Left forelimb (tissue), 1 donor: ENCODE data around the gene CELF2.
"Not testable (repeated sequence)": the region's sequence is repeated elsewhere in the genome, so short reads cannot be mapped to it uniquely, and the experiment has no call there.

Source experiments
- DNase-seq: peaks from one replicate; pipeline ENCODE4 v3.0.0-alpha.2; 2018; ENCODE audit warnings: low spot score

CELF2 gene

GRCh38 chr10:11353006-11353896 is 335.6 kb downstream of the CELF2 start:
- no peak for DNase-seq

DNA sequence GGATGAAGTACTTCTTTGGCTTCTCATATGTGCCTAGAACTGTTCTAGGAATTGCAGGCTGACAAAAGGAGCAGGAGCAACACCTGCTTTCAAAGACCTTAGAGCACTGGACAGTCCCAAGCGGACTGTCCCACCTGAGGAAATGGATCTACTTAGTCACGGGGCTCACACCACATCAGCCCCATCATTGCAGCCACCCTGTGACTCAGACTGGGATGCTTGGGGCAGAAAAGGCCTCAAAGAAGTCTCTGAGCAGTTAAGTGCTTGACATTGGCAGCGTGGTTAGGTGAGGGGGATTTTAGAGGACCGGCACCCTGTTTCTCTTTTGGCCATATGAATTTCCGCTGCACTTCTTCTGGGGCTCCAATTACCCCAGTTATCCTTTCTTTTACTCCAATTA is 337.2 kb downstream of the CELF2 start:
- DNase-seq = no peak

- no peak for DNase-seq
Observed at GRCh38 chr10:11355592-11355991, 337.9 kb downstream of the CELF2 start.

- no peak for DNase-seq
Observed at GRCh38 chr10:11357439-11357838, 339.8 kb downstream of the CELF2 start.

DNA sequence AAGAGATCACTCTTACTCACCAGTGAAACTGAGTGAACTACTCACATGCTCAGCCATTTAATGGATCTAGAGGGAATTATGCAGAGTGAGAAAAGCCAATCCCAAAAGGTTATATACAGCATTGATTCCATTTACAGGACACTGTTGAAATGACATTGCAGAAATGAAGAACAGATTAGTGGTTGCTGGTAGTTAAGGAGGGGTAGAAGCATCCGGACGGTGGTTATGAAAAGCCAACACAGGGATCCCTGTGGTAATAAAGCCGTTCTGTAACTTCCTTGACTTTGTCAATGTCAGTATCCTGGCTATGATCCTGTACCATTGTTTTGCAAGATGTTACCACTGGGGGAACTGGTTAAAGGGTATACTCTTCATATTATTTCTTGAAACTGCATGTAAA is 340.3 kb downstream of the CELF2 start:
- no peak for DNase-seq

GRCh38 chr10:11358923-11359575 is 341.4 kb downstream of the CELF2 start:
- no peak for DNase-seq

DNA sequence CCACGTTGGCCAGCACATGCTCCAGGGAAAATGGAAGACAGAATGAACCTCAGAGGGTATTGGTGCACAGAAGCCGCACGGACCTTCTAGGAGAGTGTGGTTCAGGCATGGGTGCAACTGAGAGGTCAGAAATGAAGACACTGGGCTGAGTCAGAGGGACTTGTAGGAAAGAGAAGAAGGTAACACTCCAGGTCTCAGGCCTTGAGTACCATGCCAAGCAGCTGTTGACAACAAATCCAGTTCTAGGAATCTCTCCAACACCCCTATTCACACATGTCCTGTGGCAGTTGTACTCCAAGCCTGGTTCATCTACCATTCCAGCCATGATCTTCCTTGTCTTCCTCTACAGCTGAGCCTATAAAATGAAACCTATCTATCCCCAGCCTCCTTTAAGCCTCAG is 342.2 kb downstream of the CELF2 start:
- DNase-seq = no peak

- DNase-seq = no peak
Observed at GRCh38 chr10:11363497-11363896, 345.8 kb downstream of the CELF2 start.

GRCh38 chr10:11364241-11364640 is 346.6 kb downstream of the CELF2 start:
- no peak for DNase-seq

DNA sequence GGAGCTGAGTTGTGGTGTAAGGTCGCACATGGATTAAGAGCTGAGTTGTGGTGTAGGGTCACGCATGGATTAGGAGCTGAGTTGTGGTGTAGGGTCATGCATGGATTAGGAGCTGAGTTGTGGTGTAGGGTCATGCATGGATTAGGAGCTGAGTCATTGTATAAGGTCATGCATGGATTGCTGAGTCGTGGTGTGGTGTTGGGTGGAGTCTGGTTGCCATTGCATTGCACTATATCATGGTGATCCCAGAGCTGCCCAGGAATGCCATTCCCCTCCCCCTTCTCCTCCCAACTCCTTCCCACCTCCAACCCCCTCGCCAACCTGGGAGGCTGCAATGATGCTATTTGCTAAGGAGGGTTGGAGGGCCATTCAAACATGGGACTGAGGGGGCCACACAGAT is 349.2 kb downstream of the CELF2 start:
- DNase-seq = not testable (repeated sequence)

DNA sequence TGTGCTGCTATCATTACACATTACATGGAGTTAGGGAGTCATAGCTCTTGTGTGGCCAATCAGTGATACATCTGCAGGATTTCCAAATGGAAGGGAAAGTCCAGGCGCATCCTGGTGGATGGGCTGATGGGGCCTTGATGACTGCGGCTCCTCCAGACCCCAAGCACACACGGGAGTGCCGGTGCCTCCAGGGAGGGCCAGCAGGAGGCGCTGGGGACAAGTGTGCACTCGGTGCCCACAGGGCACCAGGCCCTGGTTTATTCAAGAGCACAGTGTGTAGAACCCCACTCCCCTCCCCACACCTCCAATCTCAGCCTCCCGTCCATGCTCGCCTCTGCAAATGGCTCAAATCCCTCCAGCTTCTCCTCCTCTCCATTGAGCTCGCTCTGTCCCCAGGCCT is 349.8 kb downstream of the CELF2 start:
- DNase-seq = no peak

DNA sequence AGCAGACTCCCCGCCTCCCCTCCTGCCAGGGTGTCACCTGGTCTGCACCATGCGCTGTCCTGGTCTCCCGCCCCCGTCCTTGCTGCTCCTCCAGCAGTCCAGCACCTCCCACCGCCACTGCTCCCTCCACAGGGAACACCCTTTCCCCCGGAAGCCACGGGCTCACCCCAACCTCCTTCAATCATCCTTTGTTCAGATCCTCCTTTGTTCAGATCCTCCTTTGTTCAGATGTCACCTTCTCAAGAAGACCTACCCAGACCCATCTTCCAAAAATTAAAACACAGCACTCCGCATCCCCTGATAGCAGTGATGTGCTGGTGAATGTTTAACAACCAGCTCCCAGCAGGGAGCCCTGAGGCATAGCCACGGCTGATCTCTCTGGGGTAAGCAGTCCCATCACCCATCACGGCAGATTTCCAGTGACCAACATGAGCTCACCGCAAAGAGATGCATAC is 356.1 kb downstream of the CELF2 start:
- DNase-seq = no peak

DNA sequence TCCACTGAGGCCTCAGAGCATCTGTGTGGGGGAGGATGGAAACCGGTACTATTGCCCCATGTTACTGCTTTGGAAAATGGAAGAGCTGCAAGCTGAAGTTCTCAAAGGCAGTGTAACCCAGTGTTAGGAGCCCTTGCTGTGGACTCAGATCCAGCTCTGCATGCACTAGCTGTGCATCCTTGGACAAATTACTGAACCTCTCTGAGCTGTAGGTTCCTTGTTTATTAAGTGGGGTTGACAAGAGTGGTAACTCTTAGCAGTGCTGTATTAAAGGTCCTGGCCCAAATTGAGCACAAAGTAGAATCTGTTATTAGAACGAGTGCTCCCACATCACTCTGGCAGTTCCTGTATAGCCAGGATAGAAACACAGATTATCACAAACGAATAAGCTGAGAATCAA is 359.6 kb downstream of the CELF2 start:
- no peak for DNase-seq

DNA sequence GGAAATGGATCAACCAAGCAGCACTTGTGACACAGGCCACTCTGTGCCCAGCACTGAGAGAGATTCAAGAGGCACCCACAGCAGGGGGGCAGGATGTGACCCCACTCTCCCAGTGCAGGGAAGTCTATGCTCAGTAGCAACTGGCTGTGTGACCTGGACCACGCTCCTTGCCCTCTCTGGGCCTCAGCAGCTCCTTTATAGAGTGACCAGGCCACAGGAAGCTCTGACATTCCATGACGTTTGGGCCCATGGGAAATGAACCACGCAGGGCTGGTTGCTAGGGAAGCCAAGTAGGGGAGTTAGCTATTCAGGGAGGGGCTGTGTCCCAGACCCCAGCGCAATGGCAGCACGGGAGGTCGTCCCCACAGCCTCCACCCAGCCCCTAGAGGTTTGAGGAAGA is 361.2 kb downstream of the CELF2 start:
- DNase-seq = no peak

DNA sequence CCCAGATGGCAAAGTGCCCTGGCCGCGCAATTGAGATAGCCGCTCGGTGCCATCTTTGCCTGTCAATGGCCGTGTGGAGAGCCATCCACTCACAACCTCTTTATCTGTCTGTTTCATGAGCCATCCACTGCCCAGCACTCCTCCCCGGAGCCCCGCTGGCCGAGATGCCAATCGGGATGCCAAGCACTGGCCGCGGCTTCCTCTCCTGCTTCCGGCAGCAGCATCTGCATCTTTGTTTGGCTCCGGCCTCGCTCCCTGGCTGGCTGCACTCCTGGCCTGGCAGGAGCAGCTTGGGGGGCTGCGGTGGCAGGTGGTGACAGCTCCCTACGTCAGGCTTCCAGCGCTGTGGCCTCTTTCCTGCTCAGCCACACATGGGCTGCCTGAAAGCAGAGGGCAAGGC is 362.1 kb downstream of the CELF2 start:
- DNase-seq = no peak

GRCh38 chr10:11381023-11381422 is 363.4 kb downstream of the CELF2 start:
- DNase-seq = no peak

DNA sequence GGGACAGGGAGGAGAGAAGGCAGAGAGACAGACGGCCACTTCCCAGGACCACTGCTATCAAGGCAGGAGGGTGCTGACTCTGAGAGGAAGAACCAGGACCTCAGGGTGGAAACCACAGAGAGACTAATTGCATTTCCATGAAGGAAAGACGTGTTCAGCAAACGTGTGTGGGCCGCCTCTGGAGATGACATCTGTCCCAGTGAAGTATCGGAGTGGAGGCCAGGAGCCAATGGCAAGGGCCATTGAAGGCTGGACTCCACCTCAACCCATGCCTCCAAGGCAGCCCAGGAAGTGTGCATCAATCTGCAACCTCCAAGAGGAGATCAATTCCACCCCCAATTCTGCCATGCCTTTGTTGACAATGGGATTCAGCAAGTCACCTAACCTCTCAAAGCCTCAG is 363.8 kb downstream of the CELF2 start:
- DNase-seq = no peak

GRCh38 chr10:11382187-11382586 is 364.5 kb downstream of the CELF2 start:
- no peak for DNase-seq

- no peak for DNase-seq
Observed at GRCh38 chr10:11386044-11386443, 368.4 kb downstream of the CELF2 start.
